ENCODE data around the gene LDLRAD4. TPM values are rescaled to one million over a fixed set of nuclear protein-coding genes. Genes with fewer than 3 reads are reported as not detected.

LDLRAD4 gene
- polyA plus RNA-seq, 3 donors = 1.7 to 8.5 (median 3.7) TPM

GRCh38 chr18:13572721-13573120, 354.2 kb downstream of the LDLRAD4 start:
- H3K27ac ChIP-seq (ENCODE audit: low read depth, low read length) = no peak overlapping the region
- WGBS, 3 donors = 91 to 96% (median 92%) methylated on average over 7 of the region's 7 CpGs

DNA sequence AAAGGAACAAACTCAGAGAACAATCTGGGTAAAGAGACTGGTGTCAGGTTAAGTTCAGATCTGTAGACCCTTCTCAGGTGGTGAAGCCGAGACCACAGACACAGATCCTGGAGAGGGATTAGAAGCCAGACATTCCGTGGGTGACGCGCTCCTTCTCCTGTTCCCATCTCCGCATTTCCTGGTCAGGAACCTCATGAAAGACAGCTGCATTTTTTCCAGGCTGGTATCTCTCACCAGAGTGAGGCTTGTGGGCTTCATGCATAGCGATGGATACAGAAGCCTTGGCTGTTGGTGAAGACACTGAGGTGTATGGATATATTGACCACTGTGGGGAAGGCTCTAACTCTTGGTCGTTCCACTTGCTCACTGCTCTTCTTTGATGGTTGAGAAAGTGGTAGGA, 355.2 kb downstream of the LDLRAD4 start:
- no peak overlapping the region for H3K27ac ChIP-seq (ENCODE audit: low read depth, low read length)
- 92 to 98% (median 98%) methylated on average over 7 of the region's 7 CpGs for WGBS, 3 donors

GRCh38 chr18:13574355-13574754, 355.8 kb downstream of the LDLRAD4 start:
- WGBS, 3 donors = 93 to 98% (median 96%) methylated on average over 10 of the region's 10 CpGs
- H3K27ac ChIP-seq (ENCODE audit: low read depth, low read length) = no peak overlapping the region

DNA sequence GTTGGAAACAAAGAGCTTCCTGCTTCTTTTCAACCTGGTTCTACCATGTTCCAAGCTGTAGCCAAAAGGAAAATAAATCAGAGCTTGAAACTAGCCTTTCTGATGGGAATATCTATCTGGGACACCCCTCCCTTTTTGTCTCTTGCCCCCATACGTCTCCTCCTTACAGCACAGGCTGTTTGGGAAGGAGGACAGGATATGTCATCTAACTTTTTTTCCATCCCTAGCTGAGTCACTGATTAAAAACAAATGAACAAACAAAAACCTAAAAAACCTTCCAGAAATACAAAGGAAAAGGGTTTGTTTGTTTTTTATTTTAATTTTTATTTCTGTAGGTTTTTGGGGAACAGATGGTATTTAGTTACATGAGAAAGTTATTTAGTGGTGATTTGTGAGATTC, 356.2 kb downstream of the LDLRAD4 start:
- WGBS, 3 donors = 55 to 77% (median 68%) methylated on average over 1 of the region's 1 CpG
- no peak overlapping the region for H3K27ac ChIP-seq (ENCODE audit: low read depth, low read length)

GRCh38 chr18:13576598-13576997, 358.0 kb downstream of the LDLRAD4 start:
- 86 to 90% (median 90%) methylated on average over 6 of the region's 6 CpGs for WGBS, 3 donors

GRCh38 chr18:13577091-13577697, 358.6 kb downstream of the LDLRAD4 start:
- H3K27ac ChIP-seq (ENCODE audit: low read depth, low read length) = no peak overlapping the region
- WGBS, 3 donors = 48 to 82% (median 55%) methylated on average over 10 of the region's 10 CpGs

More at GRCh38 chr18:13576598-13576997, 358.0 kb downstream of the LDLRAD4 start:
- H3K27ac ChIP-seq (ENCODE audit: low read depth, low read length) = no peak overlapping the region

- no peak overlapping the region for H3K27ac ChIP-seq (ENCODE audit: low read depth, low read length)
- WGBS, 3 donors = 70 to 76% (median 74%) methylated on average over 3 of the region's 3 CpGs
Measured at GRCh38 chr18:13577781-13578180, 359.2 kb downstream of the LDLRAD4 start.

GRCh38 chr18:13578400-13578799, 359.8 kb downstream of the LDLRAD4 start:
- H3K27ac ChIP-seq (ENCODE audit: low read depth, low read length) = no peak overlapping the region
- WGBS, 3 donors = 85 to 95% (median 95%) methylated on average over 6 of the region's 6 CpGs

- no peak overlapping the region for H3K27ac ChIP-seq (ENCODE audit: low read depth, low read length)
- 31 to 48% (median 37%) methylated on average over 3 of the region's 3 CpGs for WGBS, 3 donors
Measured at GRCh38 chr18:13579874-13580273, 361.3 kb downstream of the LDLRAD4 start.

GRCh38 chr18:13580351-13580750, 361.8 kb downstream of the LDLRAD4 start:
- no peak overlapping the region for H3K27ac ChIP-seq (ENCODE audit: low read depth, low read length)
- WGBS, 3 donors = 71 to 89% (median 86%) methylated on average over 7 of the region's 7 CpGs

DNA sequence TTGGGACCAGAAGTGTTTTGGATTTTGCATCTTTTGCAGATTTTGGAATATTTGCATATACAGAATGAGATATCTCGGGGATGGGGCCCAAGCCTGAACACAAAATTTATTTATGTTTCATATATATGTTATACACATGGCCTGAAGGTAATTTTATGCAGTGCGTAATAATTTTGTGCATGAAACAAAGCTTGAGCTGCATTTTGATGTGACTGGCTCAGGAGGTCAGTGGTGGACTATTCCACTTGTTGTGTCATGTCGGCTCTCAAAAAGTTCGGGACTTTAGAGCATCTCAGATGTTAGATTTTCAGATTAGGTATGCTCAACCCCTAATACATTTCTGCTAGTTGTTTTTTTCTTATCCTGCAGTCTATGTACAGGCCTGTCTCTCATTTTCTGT, 362.4 kb downstream of the LDLRAD4 start:
- no peak overlapping the region for H3K27ac ChIP-seq (ENCODE audit: low read depth, low read length)
- 92 to 96% (median 93%) methylated on average over 4 of the region's 4 CpGs for WGBS, 3 donors

DNA sequence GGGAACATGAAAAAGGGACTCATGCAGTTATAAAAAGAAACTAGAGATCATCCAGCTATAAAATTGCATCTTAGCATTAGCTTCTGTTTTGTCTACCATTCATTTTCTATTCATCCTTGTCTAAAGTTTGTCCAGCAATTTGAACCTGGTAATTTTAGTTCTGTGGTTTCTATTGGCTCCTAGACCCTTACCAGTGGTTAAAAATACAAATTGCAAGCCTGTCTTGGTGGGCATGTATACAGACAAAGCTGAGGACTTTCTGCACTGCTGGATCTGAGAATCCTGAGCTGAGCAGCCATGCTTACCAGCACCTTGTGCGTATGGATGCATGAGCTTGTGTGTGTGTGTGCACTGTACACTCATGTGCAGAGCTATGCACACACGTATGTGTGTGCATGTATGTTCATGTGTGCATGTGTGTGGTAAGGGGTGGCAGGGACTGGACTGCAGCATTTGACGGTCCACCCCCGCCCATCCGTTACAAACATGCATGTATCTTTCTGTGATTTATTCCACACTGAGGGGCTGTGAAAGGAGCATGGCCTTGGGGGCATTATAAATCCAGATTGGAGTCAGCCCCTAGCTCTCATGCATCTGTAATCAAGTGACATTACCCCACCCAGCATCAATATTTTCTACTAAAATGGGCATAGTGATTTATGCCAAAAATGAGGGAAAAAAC, 363.1 kb downstream of the LDLRAD4 start:
- H3K27ac ChIP-seq (ENCODE audit: low read depth, low read length) = no peak overlapping the region
- 92 to 99% (median 97%) methylated on average over 5 of the region's 5 CpGs for WGBS, 3 donors

- no peak overlapping the region for H3K27ac ChIP-seq (ENCODE audit: low read depth, low read length)
- WGBS, 3 donors = 87 to 91% (median 91%) methylated on average over 9 of the region's 9 CpGs
Measured at GRCh38 chr18:13582178-13582670, 363.7 kb downstream of the LDLRAD4 start.

GRCh38 chr18:13583576-13584550, 365.3 kb downstream of the LDLRAD4 start:
- H3K27ac ChIP-seq (ENCODE audit: low read depth, low read length) = no peak overlapping the region
- WGBS, 3 donors = 92 to 95% (median 94%) methylated on average over 27 of the region's 27 CpGs

- WGBS, 3 donors = 42 to 66% (median 63%) methylated on average over 11 of the region's 11 CpGs
Measured at GRCh38 chr18:13584825-13585224, 366.3 kb downstream of the LDLRAD4 start.

DNA sequence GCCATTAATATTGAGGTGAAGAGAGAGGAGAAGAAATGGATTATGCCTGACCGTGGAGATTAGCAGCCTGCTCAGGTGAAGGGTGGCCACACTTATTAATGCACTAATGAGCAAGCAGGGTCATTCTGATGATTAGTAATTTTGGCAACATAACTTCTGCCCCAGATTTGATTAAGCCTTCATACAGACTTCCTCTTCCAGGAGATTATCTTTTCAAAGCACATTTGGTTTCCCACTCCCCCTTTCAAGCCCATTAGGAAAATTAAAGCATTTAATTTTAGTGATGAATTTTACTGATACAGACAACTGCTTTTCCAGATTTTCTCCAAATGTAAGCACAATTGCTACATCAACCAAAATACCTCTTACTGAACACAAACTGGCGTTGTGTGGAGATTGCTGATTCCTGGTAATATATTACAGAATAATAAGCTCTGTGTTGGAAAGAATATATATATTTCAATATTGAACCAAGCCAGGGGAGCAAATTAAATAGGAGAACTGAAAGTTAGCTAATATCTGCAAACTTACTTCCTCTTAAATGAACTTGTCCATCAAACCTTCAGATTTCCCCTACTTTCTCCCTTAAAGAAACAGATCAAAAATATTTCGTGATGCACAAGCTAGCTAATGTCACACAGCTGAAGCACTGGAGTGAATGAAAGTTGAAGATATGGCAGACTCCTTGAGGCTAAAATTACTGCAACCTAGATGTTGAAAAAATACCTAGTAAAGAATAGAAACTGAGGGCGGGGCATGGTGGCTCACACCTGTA, 367.0 kb downstream of the LDLRAD4 start:
- no peak overlapping the region for H3K27ac ChIP-seq (ENCODE audit: low read depth, low read length)
- WGBS, 3 donors = 47 to 54% (median 50%) methylated on average over 4 of the region's 4 CpGs

More at GRCh38 chr18:13584825-13585224, 366.3 kb downstream of the LDLRAD4 start:
- H3K27ac ChIP-seq (ENCODE audit: low read depth, low read length) = no peak overlapping the region

DNA sequence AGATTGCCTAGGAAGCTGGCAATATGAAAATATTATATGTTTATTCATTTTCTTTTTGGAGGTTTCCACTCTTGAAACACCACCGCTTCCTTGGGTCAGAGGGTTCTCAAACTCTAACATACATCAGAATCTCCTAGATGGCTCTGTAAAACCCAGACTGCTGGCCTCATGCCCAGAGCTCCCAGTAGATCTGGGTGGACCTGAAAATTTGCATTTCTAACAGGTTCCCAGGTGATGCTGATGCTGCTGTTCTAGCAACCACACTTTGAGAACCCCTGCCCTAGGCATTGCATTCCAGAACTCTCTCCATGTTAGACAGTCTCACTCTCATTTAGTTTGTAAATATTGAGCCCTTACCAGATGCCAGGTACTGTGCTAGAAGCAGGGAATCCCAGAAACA, 368.4 kb downstream of the LDLRAD4 start:
- H3K27ac ChIP-seq (ENCODE audit: low read depth, low read length) = no peak overlapping the region

GRCh38 chr18:13587477-13587876, 368.9 kb downstream of the LDLRAD4 start:
- no peak overlapping the region for H3K27ac ChIP-seq (ENCODE audit: low read depth, low read length)
- 91 to 96% (median 94%) methylated on average over 3 of the region's 3 CpGs for WGBS, 3 donors

More for the DNA sequence above, 368.4 kb downstream of the LDLRAD4 start:
- WGBS, 3 donors = 94 to 100% (median 100%) methylated on average over 1 of the region's 1 CpG
